Panc1 (cell line): Measurements from ENCODE around the gene UGDH. TPM values are rescaled to one million over a fixed set of nuclear protein-coding genes. Genes with fewer than 3 reads are reported as not detected.

Experiments used
- ATAC-seq: fragments of 200-7000 bp; cut with Tn5 transposase; 2 replicates; pipeline ENCODE4 v1.9.1; 2020; ENCODE audit warnings: mild to moderate bottlenecking, moderate library complexity
- BruUV-seq: library from RNA; stranded (reverse); fragments of 400-500 nt; replicated peaks from 2 replicates; lab custom pipeline; 2021; lab: Mats Ljungman, UMichigan
- CTCF ChIA-PET: fragments of 300-600 bp; sonication (Branson Sonifier 250); formaldehyde crosslinking; loops from one replicate; lab custom pipeline; 2022; ENCODE audit warnings: antibody characterized with exemption; lab: Charles Lee
- POLR2A ChIA-PET: fragments of 300-600 bp; sonication (Branson Sonifier 250); formaldehyde crosslinking; loops from one replicate; lab custom pipeline; 2022; ENCODE audit warnings: antibody characterized with exemption; lab: Charles Lee
- DNase-seq: peaks from one replicate; pipeline ENCODE4 v3.0.0-alpha.2; 2010; ENCODE audit warnings: low read depth, low spot score
- H3K27ac ChIP-seq: 2 replicates; pipeline ENCODE4 v1.5.1; 2011; ENCODE audit warnings: mild to moderate bottlenecking, low read length, inconsistent platforms
- H3K27me3 ChIP-seq: fragments of 200-500 bp; sonication (Bioruptor generic); 2 replicates; pipeline ENCODE4 v1.6.0; 2014; ENCODE audit warnings: low read length, inconsistent platforms; ENCODE audit not compliant: control insufficient read depth, insufficient read depth
- H3K36me3 ChIP-seq: fragments of 200-500 bp; sonication (Bioruptor generic); 2 replicates; pipeline ENCODE4 v1.5.1; 2014; ENCODE audit warnings: inconsistent platforms, mild to moderate bottlenecking, low read length, moderate library complexity; ENCODE audit not compliant: control insufficient read depth, insufficient read depth
- H3K4me1 ChIP-seq: 2 replicates; pipeline ENCODE4 v1.5.1; 2011; ENCODE audit warnings: inconsistent platforms, mild to moderate bottlenecking, low read length, moderate library complexity; ENCODE audit not compliant: control insufficient read depth, insufficient read depth
- H3K4me3 ChIP-seq, 2 experiments: 2 replicates each; pipeline ENCODE4 v1.5.1; 2011 to 2012; ENCODE audit warnings: low read depth in 2 of 2, low read length in 2 of 2, mild to moderate bottlenecking in 2 of 2, inconsistent platforms in 1 of 2, moderate library complexity in 1 of 2
- H3K9me3 ChIP-seq: fragments of 200-500 bp; sonication (Bioruptor generic); 2 replicates; pipeline ENCODE4 v1.5.1; 2014; ENCODE audit warnings: low read depth, mild to moderate bottlenecking, inconsistent platforms, low read length, moderate library complexity; ENCODE audit not compliant: control insufficient read depth, insufficient read depth
- POLR2AphosphoS5 ChIP-seq: IDR thresholded peaks from 2 replicates; pipeline ENCODE4 v1.6.1; 2012; ENCODE audit warnings: mild to moderate bottlenecking, low read depth, low read length, moderate library complexity
- SIN3A ChIP-seq: IDR thresholded peaks from 2 replicates; pipeline ENCODE4 v1.6.1; 2012; ENCODE audit warnings: low read depth, mild to moderate bottlenecking, low read length, moderate library complexity, borderline replicate concordance; ENCODE audit not compliant: insufficient read depth
- TCF7L2 ChIP-seq: IDR thresholded peaks from 2 replicates; pipeline ENCODE4 v1.6.1; 2011; ENCODE audit warnings: mild to moderate bottlenecking, low read depth, low read length, inconsistent platforms
- in situ Hi-C: cut with HindIII; loops from 2 replicates; pipeline ENCODE4 v1.10.0; 2016; ENCODE audit warnings: low sequenced_read_pairs, low pct_unique_long_range_greater_than_20kb
- intact Hi-C: fragments of 100-400 bp; cut with micrococcal nuclease; formaldehyde crosslinking; loops from one replicate; pipeline ENCODE4 v1.10.0; 2022; ENCODE audit not compliant: unreplicated experiment
- total RNA-seq: library from RNA; stranded (reverse); gene quantifications from one replicate; pipeline ENCODE4 v1.2.1, GENCODE V29; 2021; ENCODE audit not compliant: unreplicated experiment
- TF ChIP-seq, protein P1 (sequence below), 2 experiments: IDR thresholded peaks; 2 replicates each; pipeline ENCODE4 v1.6.1; 2011 to 2012; ENCODE audit warnings: low read depth in 2 of 2, control low read depth in 1 of 2, low read length in 1 of 2, mild to moderate bottlenecking in 1 of 2, moderate library complexity in 1 of 2; ENCODE audit not compliant: insufficient read depth in 1 of 2
- TF ChIP-seq, protein P2 (sequence below): fragments of 450-650 bp; IDR thresholded peaks from 2 replicates; pipeline ENCODE4 v1.5.1; 2017; ENCODE audit warnings: mild to moderate bottlenecking

UGDH gene
- total RNA-seq, 1 experiment from 2014 or later = 373 TPM

GRCh38 chr4:39476187-39476895 lies 50.9 kb downstream of the UGDH start:
- Histone ChIP-seq H3K27me3 (no peaks in the 10 kb centered on the region), H3K4me1 (no peaks in the 10 kb centered on the region), H3K27ac (no peak overlapping the region), H3K4me3 (no peak overlapping the region), H3K9me3 (no peaks in the 10 kb centered on the region), H3K36me3 (no peaks in the 10 kb centered on the region; the same call in 1 of the 2 replicates)
- DNase-seq (no peak), ATAC-seq (no peak)
- CTCF ChIA-PET = interaction anchor here (0.6 kb wide), 1 partner anchor 422 kb away, joined by 4 read pairs; no protein-coding TSS in a partner anchor
- no TSS peak for BruUV-seq
- POLR2A ChIA-PET = no interaction called here
- intact Hi-C loops = no loop called here
- in situ Hi-C loops = no loop called here
- TF ChIP-seq SIN3A = no peak
- TF ChIP-seq TCF7L2 = no peak
- TF ChIP-seq, protein P1, sequence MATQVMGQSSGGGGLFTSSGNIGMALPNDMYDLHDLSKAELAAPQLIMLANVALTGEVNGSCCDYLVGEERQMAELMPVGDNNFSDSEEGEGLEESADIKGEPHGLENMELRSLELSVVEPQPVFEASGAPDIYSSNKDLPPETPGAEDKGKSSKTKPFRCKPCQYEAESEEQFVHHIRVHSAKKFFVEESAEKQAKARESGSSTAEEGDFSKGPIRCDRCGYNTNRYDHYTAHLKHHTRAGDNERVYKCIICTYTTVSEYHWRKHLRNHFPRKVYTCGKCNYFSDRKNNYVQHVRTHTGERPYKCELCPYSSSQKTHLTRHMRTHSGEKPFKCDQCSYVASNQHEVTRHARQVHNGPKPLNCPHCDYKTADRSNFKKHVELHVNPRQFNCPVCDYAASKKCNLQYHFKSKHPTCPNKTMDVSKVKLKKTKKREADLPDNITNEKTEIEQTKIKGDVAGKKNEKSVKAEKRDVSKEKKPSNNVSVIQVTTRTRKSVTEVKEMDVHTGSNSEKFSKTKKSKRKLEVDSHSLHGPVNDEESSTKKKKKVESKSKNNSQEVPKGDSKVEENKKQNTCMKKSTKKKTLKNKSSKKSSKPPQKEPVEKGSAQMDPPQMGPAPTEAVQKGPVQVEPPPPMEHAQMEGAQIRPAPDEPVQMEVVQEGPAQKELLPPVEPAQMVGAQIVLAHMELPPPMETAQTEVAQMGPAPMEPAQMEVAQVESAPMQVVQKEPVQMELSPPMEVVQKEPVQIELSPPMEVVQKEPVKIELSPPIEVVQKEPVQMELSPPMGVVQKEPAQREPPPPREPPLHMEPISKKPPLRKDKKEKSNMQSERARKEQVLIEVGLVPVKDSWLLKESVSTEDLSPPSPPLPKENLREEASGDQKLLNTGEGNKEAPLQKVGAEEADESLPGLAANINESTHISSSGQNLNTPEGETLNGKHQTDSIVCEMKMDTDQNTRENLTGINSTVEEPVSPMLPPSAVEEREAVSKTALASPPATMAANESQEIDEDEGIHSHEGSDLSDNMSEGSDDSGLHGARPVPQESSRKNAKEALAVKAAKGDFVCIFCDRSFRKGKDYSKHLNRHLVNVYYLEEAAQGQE (IDR thresholded peaks at IDR 0.05; ENCODE audit: insufficient read depth in 1 of 2, low read depth in 2 of 2, low read length in 1 of 2) = no peak
- TF ChIP-seq, protein P2, sequence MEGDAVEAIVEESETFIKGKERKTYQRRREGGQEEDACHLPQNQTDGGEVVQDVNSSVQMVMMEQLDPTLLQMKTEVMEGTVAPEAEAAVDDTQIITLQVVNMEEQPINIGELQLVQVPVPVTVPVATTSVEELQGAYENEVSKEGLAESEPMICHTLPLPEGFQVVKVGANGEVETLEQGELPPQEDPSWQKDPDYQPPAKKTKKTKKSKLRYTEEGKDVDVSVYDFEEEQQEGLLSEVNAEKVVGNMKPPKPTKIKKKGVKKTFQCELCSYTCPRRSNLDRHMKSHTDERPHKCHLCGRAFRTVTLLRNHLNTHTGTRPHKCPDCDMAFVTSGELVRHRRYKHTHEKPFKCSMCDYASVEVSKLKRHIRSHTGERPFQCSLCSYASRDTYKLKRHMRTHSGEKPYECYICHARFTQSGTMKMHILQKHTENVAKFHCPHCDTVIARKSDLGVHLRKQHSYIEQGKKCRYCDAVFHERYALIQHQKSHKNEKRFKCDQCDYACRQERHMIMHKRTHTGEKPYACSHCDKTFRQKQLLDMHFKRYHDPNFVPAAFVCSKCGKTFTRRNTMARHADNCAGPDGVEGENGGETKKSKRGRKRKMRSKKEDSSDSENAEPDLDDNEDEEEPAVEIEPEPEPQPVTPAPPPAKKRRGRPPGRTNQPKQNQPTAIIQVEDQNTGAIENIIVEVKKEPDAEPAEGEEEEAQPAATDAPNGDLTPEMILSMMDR = no peak
- TF ChIP-seq POLR2AphosphoS5 = no peak

GRCh38 chr4:39472396-39472795 lies 54.8 kb downstream of the UGDH start:
- Histone ChIP-seq H3K27me3 (no peaks in the 10 kb centered on the region), H3K9me3 (no peaks in the 10 kb centered on the region), H3K27ac (no peak overlapping the region), H3K4me1 (no peaks in the 10 kb centered on the region), H3K36me3 (peaks cover 2% of the 10 kb centered on the region), H3K4me3 (no peak overlapping the region)
- CTCF ChIA-PET = no interaction called here
- TF ChIP-seq TCF7L2 = no peak
- POLR2A ChIA-PET = interaction anchor here (0.5 kb wide), 1 partner anchor 359 kb away, joined by 11 read pairs; no protein-coding TSS in a partner anchor
- in situ Hi-C loops = no loop called here
- intact Hi-C loops = loop anchor here (5.0 kb wide), 1 partner anchor 185 kb away; no protein-coding TSS in a partner anchor
- no peak for ATAC-seq
- BruUV-seq = no TSS peak
- no peak for DNase-seq

DNA sequence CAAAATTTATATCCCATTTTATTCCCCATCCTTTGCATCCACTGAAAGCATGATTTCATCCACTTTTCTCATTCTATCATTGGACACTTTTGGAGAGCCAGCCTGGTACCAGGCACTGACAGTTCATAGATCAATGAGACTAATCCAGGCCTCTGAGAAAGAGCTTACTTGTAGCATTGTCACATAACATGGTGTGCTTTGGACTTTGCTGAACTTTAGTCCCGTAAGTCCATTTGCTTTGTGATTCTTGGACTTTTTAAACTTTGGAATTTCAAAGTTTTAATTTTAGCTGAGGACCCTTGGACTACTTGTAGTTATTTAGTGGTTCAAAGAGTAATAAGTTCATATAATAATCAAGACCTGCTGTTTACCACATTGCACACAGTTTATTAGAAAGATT lies 56.8 kb downstream of the UGDH start:
- POLR2A ChIA-PET = no interaction called here
- BruUV-seq = no TSS peak
- H3K27me3 ChIP-seq = no peaks in the 10 kb centered on the region

More for the DNA sequence above, 56.8 kb downstream of the UGDH start:
- CTCF ChIA-PET = no interaction called here
- Histone ChIP-seq H3K4me3 (no peak overlapping the region), H3K4me1 (no peaks in the 10 kb centered on the region), H3K36me3 (peaks cover 6% of the 10 kb centered on the region), H3K27ac (no peak overlapping the region), H3K9me3 (no peaks in the 10 kb centered on the region)
- DNase-seq (no peak), ATAC-seq (no peak)
- in situ Hi-C loops (no loop called here), intact Hi-C loops (loop anchor here (5.0 kb wide), 1 partner anchor 187 kb away; no protein-coding TSS in a partner anchor)
- TF ChIP-seq POLR2AphosphoS5 (no peak), SIN3A (no peak), TCF7L2 (no peak)
- TF ChIP-seq, protein P2 = no peak
- TF ChIP-seq, protein P1 (IDR thresholded peaks at IDR 0.05; ENCODE audit: insufficient read depth in 1 of 2, low read depth in 2 of 2, low read length in 1 of 2) = no peak
